ENCODE measurements around the gene KCNAB2.
"Not testable (repeated sequence)": the region's sequence is repeated elsewhere in the genome, so short reads cannot be mapped to it uniquely, and the experiment has no call there.

The KCNAB2 gene

DNA sequence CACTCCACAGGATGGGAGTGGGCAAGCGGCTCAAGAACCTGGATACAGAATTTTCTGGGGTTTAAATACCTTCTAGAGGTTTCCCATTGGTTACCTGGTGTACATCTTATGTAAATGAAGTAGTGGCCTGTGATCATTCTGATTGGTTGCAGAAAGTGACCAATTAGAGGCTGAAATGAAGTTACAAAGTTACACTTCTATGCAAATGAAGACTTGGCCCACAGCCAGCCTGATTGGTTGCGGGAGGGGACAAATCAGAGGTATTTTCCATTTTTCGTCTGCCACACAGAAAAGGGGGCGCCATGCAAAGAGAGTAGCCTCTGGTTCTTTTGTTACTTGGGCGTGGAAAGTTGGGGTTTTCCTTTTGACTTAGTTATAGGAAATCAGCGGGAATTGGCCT, 8.9 kb downstream of the KCNAB2 start:
- no peak for DNase-seq (ENCODE audit: low read depth)
- no peak overlapping the region for H3K4me3 ChIP-seq (ENCODE audit: low read depth, low read length)
- TF ChIP-seq, protein P1, sequence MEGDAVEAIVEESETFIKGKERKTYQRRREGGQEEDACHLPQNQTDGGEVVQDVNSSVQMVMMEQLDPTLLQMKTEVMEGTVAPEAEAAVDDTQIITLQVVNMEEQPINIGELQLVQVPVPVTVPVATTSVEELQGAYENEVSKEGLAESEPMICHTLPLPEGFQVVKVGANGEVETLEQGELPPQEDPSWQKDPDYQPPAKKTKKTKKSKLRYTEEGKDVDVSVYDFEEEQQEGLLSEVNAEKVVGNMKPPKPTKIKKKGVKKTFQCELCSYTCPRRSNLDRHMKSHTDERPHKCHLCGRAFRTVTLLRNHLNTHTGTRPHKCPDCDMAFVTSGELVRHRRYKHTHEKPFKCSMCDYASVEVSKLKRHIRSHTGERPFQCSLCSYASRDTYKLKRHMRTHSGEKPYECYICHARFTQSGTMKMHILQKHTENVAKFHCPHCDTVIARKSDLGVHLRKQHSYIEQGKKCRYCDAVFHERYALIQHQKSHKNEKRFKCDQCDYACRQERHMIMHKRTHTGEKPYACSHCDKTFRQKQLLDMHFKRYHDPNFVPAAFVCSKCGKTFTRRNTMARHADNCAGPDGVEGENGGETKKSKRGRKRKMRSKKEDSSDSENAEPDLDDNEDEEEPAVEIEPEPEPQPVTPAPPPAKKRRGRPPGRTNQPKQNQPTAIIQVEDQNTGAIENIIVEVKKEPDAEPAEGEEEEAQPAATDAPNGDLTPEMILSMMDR (conservative IDR thresholded peaks at IDR 0.05; ENCODE audit: low read depth, low read length): no peak

- no peak for DNase-seq (ENCODE audit: low read depth)
- no peak overlapping the region for H3K4me3 ChIP-seq (ENCODE audit: low read depth, low read length)
- TF ChIP-seq, protein P1 (conservative IDR thresholded peaks at IDR 0.05; ENCODE audit: low read depth, low read length): no peak
These were observed 10.9 kb downstream of the KCNAB2 start for GRCh38 chr1:6056572-6056948.

- H3K4me3 ChIP-seq (ENCODE audit: low read depth, low read length): no peak overlapping the region
- TF ChIP-seq, protein P1 (conservative IDR thresholded peaks at IDR 0.05; ENCODE audit: low read depth, low read length): no peak
- DNase-seq (ENCODE audit: low read depth): no peak
These were observed 11.6 kb downstream of the KCNAB2 start for GRCh38 chr1:6057170-6057845.

GRCh38 chr1:6059866-6060265, 14.2 kb downstream of the KCNAB2 start:
- H3K4me3 ChIP-seq (ENCODE audit: low read depth, low read length): no peak overlapping the region
- TF ChIP-seq, protein P1 (conservative IDR thresholded peaks at IDR 0.05; ENCODE audit: low read depth, low read length): no peak
- DNase-seq (ENCODE audit: low read depth): no peak

DNA sequence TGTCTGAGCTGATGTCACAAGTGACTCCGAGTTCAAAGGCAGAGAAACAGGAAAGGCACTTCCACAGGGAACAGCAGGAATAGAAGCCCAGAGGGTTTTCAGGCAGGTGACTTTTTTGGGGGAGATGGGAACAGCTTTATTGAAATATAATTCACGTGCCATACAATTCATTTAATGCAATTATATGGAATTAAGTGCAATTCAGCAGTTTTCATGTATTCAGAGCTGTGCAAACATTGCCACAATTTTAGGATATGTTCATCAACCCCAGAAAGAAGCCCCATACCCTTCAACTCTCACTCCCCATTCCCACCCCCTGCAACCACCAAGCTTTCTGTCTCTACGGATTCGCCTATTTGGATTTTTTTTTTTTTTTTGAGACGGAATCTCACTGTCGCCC, 17.0 kb downstream of the KCNAB2 start:
- no peak for DNase-seq (ENCODE audit: low read depth)
- TF ChIP-seq, protein P1 (conservative IDR thresholded peaks at IDR 0.05; ENCODE audit: low read depth, low read length): no peak
- H3K4me3 ChIP-seq (ENCODE audit: low read depth, low read length): no peak overlapping the region

DNA sequence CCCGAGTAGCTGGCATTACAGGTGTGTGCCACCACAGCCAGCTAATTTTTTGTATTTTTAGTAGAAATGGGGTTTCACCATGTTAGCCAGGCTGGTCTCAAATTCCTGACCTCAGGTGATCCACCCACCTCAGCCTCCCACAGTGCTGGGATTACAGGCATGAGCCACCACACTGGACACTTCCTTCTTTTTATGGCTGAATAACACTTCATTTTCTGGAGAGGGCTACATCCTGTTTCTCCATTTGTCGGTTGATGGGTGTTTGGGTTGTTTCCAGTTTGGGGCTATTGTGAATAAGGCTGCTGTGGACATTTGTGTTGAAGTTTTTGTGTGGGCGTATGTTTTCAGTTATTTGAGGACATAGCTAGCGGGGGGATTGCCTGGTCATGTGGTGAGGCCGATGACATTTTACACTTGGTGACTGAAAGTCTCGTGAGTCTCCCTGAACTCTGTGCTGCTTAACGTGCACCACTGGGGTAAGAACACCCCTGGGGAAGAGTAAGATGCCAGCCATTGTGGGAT, 17.9 kb downstream of the KCNAB2 start:
- not testable (repeated sequence) for DNase-seq (ENCODE audit: low read depth); H3K4me3 ChIP-seq (ENCODE audit: low read depth, low read length)

DNA sequence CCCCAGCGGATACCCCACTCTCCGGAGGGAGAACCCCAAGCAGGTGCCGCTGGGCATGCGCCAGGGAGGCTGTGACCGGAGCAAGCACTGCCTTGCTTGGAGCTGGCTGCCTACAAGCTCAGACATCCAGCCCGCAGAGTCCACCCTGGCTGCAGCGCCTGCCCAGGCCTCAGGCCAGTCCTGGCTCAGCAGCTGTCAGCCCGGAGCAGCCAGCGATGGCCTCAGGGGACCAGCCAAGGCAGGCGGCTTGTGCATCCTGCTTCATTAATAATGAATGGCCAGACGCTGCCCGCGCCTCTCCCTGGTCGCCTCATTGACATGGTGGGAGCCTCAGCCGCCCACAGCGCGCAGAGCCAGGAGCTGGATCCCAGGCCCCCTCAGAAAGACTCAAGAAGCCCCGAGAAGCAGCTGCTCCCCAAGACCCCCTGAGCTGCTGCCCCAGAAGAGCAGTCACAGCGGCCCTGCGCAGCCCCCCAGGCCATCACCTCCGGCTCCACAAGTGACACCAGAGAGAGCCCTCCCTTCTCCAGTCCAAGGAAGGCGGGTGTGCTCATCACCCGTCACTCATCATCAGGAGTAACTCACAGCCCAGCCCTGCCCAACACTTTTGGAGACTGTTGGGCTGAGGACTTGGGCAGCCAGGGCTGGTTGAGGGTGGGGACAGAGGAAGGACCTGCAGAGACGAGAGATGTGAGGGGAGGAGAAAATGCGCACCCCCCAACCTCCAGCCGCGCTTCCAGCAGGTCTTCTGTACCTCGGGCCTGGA, 19.6 kb downstream of the KCNAB2 start:
- no peak for DNase-seq (ENCODE audit: low read depth)
- TF ChIP-seq, protein P1 (conservative IDR thresholded peaks at IDR 0.05; ENCODE audit: low read depth, low read length): no peak

More for the DNA sequence above, 19.6 kb downstream of the KCNAB2 start:
- H3K4me3 ChIP-seq (ENCODE audit: low read depth, low read length): no peak overlapping the region

Measured in choroid plexus epithelial cell (primary cell).